ENCODE results near the gene RNF175.
A peak's percentile ranks its signal among the peaks of the same experiment; 100 is the strongest.

RNF175 gene

GRCh38 chr4:153791746-153792617 lies 32.2 kb upstream of the RNF175 start:
- Histone ChIP-seq H3K4me3 (ENCODE audit: low read depth in 1 of 2, low read length in 2 of 2) (peak overlapping the region; percentile 20 to 64), H3K9me3 (ENCODE audit: low read length) (no peaks in the 10 kb centered on the region), H3K27me3 (ENCODE audit: control insufficient read depth in 1 of 2, insufficient read depth in 2 of 2, low read length in 2 of 2) (peaks cover 45 to 59% of the 10 kb centered on the region in 2 donors), H3K36me3 (ENCODE audit: insufficient read depth, low read length) (no peaks in the 10 kb centered on the region), H3K9ac (ENCODE audit: low read length) (no peak overlapping the region), H3K4me1 (ENCODE audit: insufficient read depth, low read length) (peaks cover 25% of the 10 kb centered on the region), H3K27ac (ENCODE audit: low read depth, low read length) (no peak overlapping the region)

- Histone ChIP-seq H3K36me3 (ENCODE audit: insufficient read depth, low read length) (no peaks in the 10 kb centered on the region), H3K4me3 (ENCODE audit: low read depth in 1 of 2, low read length in 2 of 2) (peak overlapping the region; percentile 20 to 64), H3K27me3 (ENCODE audit: control insufficient read depth in 1 of 2, insufficient read depth in 2 of 2, low read length in 2 of 2) (peaks cover 46 to 59% of the 10 kb centered on the region in 2 donors), H3K9ac (ENCODE audit: low read length) (no peak overlapping the region), H3K27ac (ENCODE audit: low read depth, low read length) (no peak overlapping the region), H3K9me3 (ENCODE audit: low read length) (no peaks in the 10 kb centered on the region), H3K4me1 (ENCODE audit: insufficient read depth, low read length) (peaks cover 25% of the 10 kb centered on the region)
Observed at GRCh38 chr4:153790962-153791551, 31.2 kb upstream of the RNF175 start.

GRCh38 chr4:153790500-153790865 lies 30.7 kb upstream of the RNF175 start:
- H3K9ac ChIP-seq (ENCODE audit: low read length) = no peak overlapping the region
- peaks cover 46 to 59% of the 10 kb centered on the region in 2 donors for H3K27me3 ChIP-seq (ENCODE audit: control insufficient read depth in 1 of 2, insufficient read depth in 2 of 2, low read length in 2 of 2)
- no peak overlapping the region for H3K4me3 ChIP-seq (ENCODE audit: low read depth in 1 of 2, low read length in 2 of 2)
- peaks cover 25% of the 10 kb centered on the region for H3K4me1 ChIP-seq (ENCODE audit: insufficient read depth, low read length)
- H3K36me3 ChIP-seq (ENCODE audit: insufficient read depth, low read length) = no peaks in the 10 kb centered on the region
- H3K27ac ChIP-seq (ENCODE audit: low read depth, low read length) = no peak overlapping the region
- no peaks in the 10 kb centered on the region for H3K9me3 ChIP-seq (ENCODE audit: low read length)

GRCh38 chr4:153789741-153790499 lies 30.1 kb upstream of the RNF175 start:
- H3K9me3 ChIP-seq (ENCODE audit: low read length) = no peaks in the 10 kb centered on the region
- H3K4me1 ChIP-seq (ENCODE audit: insufficient read depth, low read length) = peaks cover 25% of the 10 kb centered on the region
- peak overlapping the region; percentile 29 to 47 for H3K4me3 ChIP-seq (ENCODE audit: low read depth in 1 of 2, low read length in 2 of 2)
- no peaks in the 10 kb centered on the region for H3K36me3 ChIP-seq (ENCODE audit: insufficient read depth, low read length)
- H3K9ac ChIP-seq (ENCODE audit: low read length) = no peak overlapping the region
- H3K27me3 ChIP-seq (ENCODE audit: control insufficient read depth in 1 of 2, insufficient read depth in 2 of 2, low read length in 2 of 2) = peaks cover 46 to 59% of the 10 kb centered on the region in 2 donors
- no peak overlapping the region for H3K27ac ChIP-seq (ENCODE audit: low read depth, low read length)

DNA sequence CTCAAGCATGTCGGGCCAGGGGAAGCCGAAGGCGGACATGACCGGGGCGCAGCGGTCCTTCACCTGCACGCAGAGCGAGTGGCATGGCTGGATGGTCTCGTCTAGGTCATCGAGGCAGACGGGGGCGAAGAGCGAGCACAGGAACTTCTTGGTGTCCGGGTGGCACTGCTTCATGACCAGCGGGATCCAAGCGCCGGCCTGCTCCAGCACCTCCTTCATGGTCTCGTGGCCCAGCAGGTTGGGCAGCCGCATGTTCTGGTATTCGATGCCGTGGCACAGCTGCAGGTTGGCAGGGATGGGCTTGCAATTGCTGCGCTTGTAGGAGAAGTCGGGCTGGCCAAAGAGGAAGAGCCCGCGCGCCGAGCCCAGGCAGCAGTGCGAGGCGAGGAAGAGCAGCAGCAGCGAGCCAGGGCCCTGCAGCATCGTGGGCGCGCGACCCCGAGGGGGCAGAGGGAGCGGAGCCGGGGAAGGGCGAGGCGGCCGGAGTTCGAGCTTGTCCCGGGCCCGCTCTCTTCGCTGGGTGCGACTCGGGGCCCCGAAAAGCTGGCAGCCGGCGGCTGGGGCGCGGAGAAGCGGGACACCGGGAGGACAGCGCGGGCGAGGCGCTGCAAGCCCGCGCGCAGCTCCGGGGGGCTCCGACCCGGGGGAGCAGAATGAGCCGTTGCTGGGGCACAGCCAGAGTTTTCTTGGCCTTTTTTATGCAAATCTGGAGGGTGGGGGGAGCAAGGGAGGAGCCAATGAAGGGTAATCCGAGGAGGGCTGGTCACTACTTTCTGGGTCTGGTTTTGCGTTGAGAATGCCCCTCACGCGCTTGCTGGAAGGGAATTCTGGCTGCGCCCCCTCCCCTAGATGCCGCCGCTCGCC lies 28.8 kb upstream of the RNF175 start, which contains the start of gene SFRP2:
Gene SFRP2 (minus strand): TSS at position 671 of the 864 bp plus-strand sequence. CDS start 248 bp downstream, at position 423.
- no peaks in the 10 kb centered on the region for H3K9me3 ChIP-seq (ENCODE audit: low read length)
- H3K9ac ChIP-seq (ENCODE audit: low read length) = no peak within 1 kb of the TSS
- peaks cover 25% of the 10 kb centered on the region for H3K4me1 ChIP-seq (ENCODE audit: insufficient read depth, low read length)
- no peaks in the 10 kb centered on the region for H3K36me3 ChIP-seq (ENCODE audit: insufficient read depth, low read length)
- no peak within 1 kb of the TSS for H3K27ac ChIP-seq (ENCODE audit: low read depth, low read length)
- peak within 1 kb of the TSS; percentile 35 to 47 for H3K4me3 ChIP-seq (ENCODE audit: low read depth in 1 of 2, low read length in 2 of 2)
- H3K27me3 ChIP-seq (ENCODE audit: control insufficient read depth in 1 of 2, insufficient read depth in 2 of 2, low read length in 2 of 2) = peaks cover 40 to 57% of the 10 kb centered on the region in 2 donors

DNA sequence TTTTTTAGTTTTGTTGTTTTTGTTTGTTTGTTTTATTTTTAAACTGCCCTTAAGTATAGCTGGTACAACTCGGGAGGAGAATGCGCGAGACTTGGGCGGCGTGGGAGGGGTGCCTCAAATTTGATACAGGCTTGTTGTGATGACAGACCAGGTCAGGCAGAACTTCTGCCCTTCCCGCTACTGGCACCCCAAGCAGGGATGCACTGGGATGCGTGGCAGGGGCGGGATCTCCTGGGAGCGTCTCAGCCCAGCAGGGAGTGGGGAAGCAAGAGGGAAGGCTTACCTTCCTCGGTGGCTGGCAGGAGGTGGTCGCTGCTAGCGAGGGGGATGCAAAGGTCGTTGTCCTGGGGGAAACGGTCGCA lies 28.2 kb upstream of the RNF175 start:
- Histone ChIP-seq H3K9ac (ENCODE audit: low read length) (no peak overlapping the region), H3K27ac (ENCODE audit: low read depth, low read length) (no peak overlapping the region), H3K4me1 (ENCODE audit: insufficient read depth, low read length) (peaks cover 25% of the 10 kb centered on the region), H3K4me3 (ENCODE audit: low read depth in 1 of 2, low read length in 2 of 2) (peak overlapping the region in 1 of 2 donors; percentile 35), H3K36me3 (ENCODE audit: insufficient read depth, low read length) (no peaks in the 10 kb centered on the region), H3K9me3 (ENCODE audit: low read length) (no peaks in the 10 kb centered on the region), H3K27me3 (ENCODE audit: control insufficient read depth in 1 of 2, insufficient read depth in 2 of 2, low read length in 2 of 2) (peaks cover 36 to 51% of the 10 kb centered on the region in 2 donors)

GRCh38 chr4:153787575-153787974 lies 27.8 kb upstream of the RNF175 start:
- peaks cover 23% of the 10 kb centered on the region for H3K4me1 ChIP-seq (ENCODE audit: insufficient read depth, low read length)
- H3K27ac ChIP-seq (ENCODE audit: low read depth, low read length) = no peak overlapping the region
- H3K4me3 ChIP-seq (ENCODE audit: low read depth in 1 of 2, low read length in 2 of 2) = no peak overlapping the region
- no peaks in the 10 kb centered on the region for H3K9me3 ChIP-seq (ENCODE audit: low read length)
- no peak overlapping the region for H3K9ac ChIP-seq (ENCODE audit: low read length)
- peaks cover 32 to 46% of the 10 kb centered on the region in 2 donors for H3K27me3 ChIP-seq (ENCODE audit: control insufficient read depth in 1 of 2, insufficient read depth in 2 of 2, low read length in 2 of 2)
- H3K36me3 ChIP-seq (ENCODE audit: insufficient read depth, low read length) = no peaks in the 10 kb centered on the region

DNA sequence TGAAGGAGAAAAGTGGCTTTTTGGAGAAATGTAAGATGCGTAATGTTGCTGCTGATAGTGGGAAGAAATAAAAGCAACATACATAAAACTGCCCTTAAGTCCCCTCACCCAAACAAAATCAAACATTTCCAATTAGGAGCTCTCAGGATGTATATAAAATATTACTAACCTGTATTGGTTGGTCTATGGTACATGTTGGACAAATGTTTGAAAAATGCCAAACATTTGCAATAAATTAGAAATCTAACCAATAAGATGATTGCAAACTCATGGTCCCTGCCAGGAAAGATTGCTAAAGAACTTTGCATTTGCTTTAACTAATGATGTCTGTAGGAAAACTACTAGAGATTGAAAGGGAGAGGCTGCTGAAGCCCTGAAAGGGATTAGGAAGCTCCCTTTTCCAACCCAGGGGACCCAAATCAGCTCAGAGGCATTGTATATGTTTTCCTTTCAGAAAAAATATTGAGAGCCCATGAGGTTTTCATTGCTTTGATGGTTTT lies 27.3 kb upstream of the RNF175 start:
- Histone ChIP-seq H3K27ac (ENCODE audit: low read depth, low read length) (no peak overlapping the region), H3K27me3 (ENCODE audit: control insufficient read depth in 1 of 2, insufficient read depth in 2 of 2, low read length in 2 of 2) (peaks cover 29 to 42% of the 10 kb centered on the region in 2 donors), H3K9me3 (ENCODE audit: low read length) (no peaks in the 10 kb centered on the region), H3K4me3 (ENCODE audit: low read depth in 1 of 2, low read length in 2 of 2) (no peak overlapping the region), H3K9ac (ENCODE audit: low read length) (no peak overlapping the region), H3K36me3 (ENCODE audit: insufficient read depth, low read length) (no peaks in the 10 kb centered on the region), H3K4me1 (ENCODE audit: insufficient read depth, low read length) (peaks cover 18% of the 10 kb centered on the region)

DNA sequence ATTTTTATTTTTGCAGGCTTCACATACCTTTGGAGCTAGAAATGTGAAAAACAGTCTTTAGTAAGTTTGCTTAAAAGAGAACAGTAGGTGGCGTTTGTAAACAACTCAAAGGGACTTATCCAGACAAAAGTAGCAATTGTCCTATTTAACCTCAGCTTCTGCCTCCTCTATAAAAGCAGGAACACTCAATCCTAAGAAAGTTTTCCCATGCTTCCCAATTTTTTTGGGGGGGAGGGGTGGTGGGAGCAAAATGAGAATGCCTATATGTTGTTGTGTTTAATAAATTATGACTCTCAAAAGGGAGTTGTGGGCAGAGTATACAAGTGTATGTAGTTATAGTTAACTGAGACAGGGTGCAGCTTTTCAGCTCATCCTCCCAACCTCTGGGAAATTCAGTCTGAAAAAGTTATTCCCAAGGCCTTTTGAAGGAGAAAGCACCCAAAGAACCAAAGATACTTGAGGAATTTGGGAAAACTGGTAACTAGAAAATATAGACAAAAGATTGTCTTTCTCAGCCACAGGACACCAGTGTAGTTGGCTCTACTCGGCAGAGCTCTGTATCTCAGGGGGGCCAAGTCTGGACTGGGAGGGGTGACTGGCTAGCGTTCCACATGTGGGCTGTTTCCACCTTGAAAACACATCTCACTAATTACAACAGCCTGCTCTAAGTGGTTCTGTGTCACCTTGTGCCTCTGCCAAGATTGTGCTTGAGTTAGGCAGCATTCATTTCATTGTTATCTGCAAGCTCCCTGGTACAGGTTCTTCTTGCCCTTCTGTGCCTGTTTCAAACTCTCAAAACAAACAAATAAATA lies 26.3 kb upstream of the RNF175 start:
- Histone ChIP-seq H3K36me3 (ENCODE audit: insufficient read depth, low read length) (no peaks in the 10 kb centered on the region), H3K9me3 (ENCODE audit: low read length) (no peaks in the 10 kb centered on the region), H3K27me3 (ENCODE audit: control insufficient read depth in 1 of 2, insufficient read depth in 2 of 2, low read length in 2 of 2) (peaks cover 19 to 32% of the 10 kb centered on the region in 2 donors), H3K9ac (ENCODE audit: low read length) (no peak overlapping the region), H3K27ac (ENCODE audit: low read depth, low read length) (no peak overlapping the region), H3K4me1 (ENCODE audit: insufficient read depth, low read length) (peaks cover 8% of the 10 kb centered on the region), H3K4me3 (ENCODE audit: low read depth in 1 of 2, low read length in 2 of 2) (no peak overlapping the region)

DNA sequence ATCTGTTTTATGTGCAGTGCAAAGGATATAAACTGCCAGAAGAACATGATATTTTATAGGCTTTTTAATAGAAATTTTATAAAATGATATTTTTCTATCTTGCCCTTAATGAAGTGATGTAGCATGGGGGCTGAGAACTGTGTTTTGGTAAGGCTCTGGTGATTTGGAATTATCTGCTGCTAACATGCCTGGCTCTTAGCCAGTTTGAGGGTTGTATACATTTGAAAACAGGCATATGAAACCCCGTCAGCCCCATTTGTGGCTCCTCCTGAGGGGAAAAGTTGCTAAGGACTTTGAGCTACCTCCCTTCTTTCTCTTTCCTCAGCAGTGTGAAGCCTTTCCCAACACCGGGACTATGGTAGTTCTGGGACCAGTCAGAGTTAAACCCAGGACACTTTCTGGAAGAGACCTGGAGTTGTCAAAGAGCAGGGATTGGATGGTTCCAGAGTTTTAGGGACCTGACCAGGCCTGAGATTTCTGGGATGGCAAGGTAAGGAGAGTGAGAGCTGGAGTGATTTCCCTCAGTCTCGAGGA lies 24.4 kb upstream of the RNF175 start:
- Histone ChIP-seq H3K9ac (ENCODE audit: low read length) (no peak overlapping the region), H3K36me3 (ENCODE audit: insufficient read depth, low read length) (no peaks in the 10 kb centered on the region), H3K27ac (ENCODE audit: low read depth, low read length) (no peak overlapping the region)

More for the DNA sequence above, 24.4 kb upstream of the RNF175 start:
- Histone ChIP-seq H3K9me3 (ENCODE audit: low read length) (no peaks in the 10 kb centered on the region), H3K4me3 (ENCODE audit: low read depth in 1 of 2, low read length in 2 of 2) (no peak overlapping the region), H3K27me3 (ENCODE audit: control insufficient read depth in 1 of 2, insufficient read depth in 2 of 2, low read length in 2 of 2) (peaks cover 6 to 13% of the 10 kb centered on the region in 2 donors), H3K4me1 (ENCODE audit: insufficient read depth, low read length) (peaks cover 4% of the 10 kb centered on the region)

Measured in muscle layer of colon (tissue), 2 donors.